ENCODE measurements around the gene SLC30A3. TPM values are rescaled to one million over a fixed set of nuclear protein-coding genes. Genes with fewer than 3 reads are reported as not detected.

SLC30A3 gene
- polyA plus RNA-seq, 1 donor from 2014 or later, result not detected

DNA sequence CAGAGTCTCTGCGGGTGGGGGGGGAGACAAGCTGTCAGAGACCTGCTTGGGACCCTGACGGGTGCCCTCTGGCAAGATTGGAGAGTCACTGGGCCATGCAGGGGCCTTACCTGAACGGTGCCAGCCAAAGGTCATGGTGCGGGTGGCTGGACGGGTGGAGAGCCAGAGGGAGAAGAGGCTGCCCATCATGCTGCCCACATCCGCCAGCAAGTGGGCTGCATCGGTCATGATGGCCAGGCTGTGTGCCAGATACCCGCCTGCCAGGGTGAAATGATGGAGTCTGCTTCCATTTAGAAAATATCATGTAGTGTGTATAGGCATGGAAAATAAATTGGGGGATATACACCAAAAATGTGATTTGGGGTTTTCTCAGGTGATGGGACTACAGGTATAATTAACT is 4.8 kb downstream of the SLC30A3 start:
- Histone ChIP-seq H3K36me3 (ENCODE audit: insufficient read depth, low read length) (no peaks in the 10 kb centered on the region), H4K20me1 (ENCODE audit: insufficient read depth) (no peaks in the 10 kb centered on the region), H3K4me3 (ENCODE audit: low read length) (no peak overlapping the region), H2AFZ (ENCODE audit: low read depth, low read length) (no peak overlapping the region), H3K79me2 (replicated peaks; ENCODE audit: insufficient read depth, low read length) (no peaks in the 10 kb centered on the region), H3K9ac (ENCODE audit: low read length) (no peak overlapping the region), H3K9me2 (ENCODE audit: insufficient read depth, low read length) (no peaks in the 10 kb centered on the region), H3F3A (ENCODE audit: insufficient read depth, low read length, poor library complexity, severe bottlenecking) (no peaks in the 10 kb centered on the region), H3K4me2 (ENCODE audit: low read length) (no peak overlapping the region), H3K9me3 (ENCODE audit: low read length) (no peaks in the 10 kb centered on the region), H3K27me3 (ENCODE audit: insufficient read depth, low read depth, low read length) (peaks cover 37% of the 10 kb centered on the region), H3K27ac (ENCODE audit: low read length) (no peak overlapping the region)
- TF ChIP-seq POLR2AphosphoS5 (IDR thresholded peaks at IDR 0.05) (no peak), TAF1 (IDR thresholded peaks at IDR 0.05; ENCODE audit: low read depth) (no peak), EP300 (conservative IDR thresholded peaks at IDR 0.05; ENCODE audit: poor library complexity, severe bottlenecking) (no peak), SMC3 (conservative IDR thresholded peaks at IDR 0.05; ENCODE audit: poor library complexity) (no peak), EZH2 (IDR thresholded peaks at IDR 0.05; ENCODE audit: borderline replicate concordance, insufficient read depth, low read length, poor library complexity, severe bottlenecking) (no peak), MXI1 (conservative IDR thresholded peaks at IDR 0.05; ENCODE audit: poor library complexity, severe bottlenecking) (no peak), RAD21 (conservative IDR thresholded peaks at IDR 0.05) (no peak)
- TF ChIP-seq, protein P1, sequence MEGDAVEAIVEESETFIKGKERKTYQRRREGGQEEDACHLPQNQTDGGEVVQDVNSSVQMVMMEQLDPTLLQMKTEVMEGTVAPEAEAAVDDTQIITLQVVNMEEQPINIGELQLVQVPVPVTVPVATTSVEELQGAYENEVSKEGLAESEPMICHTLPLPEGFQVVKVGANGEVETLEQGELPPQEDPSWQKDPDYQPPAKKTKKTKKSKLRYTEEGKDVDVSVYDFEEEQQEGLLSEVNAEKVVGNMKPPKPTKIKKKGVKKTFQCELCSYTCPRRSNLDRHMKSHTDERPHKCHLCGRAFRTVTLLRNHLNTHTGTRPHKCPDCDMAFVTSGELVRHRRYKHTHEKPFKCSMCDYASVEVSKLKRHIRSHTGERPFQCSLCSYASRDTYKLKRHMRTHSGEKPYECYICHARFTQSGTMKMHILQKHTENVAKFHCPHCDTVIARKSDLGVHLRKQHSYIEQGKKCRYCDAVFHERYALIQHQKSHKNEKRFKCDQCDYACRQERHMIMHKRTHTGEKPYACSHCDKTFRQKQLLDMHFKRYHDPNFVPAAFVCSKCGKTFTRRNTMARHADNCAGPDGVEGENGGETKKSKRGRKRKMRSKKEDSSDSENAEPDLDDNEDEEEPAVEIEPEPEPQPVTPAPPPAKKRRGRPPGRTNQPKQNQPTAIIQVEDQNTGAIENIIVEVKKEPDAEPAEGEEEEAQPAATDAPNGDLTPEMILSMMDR (IDR thresholded peaks at IDR 0.05; ENCODE audit: poor library complexity, severe bottlenecking), result no peak
- TF ChIP-seq, protein P2, sequence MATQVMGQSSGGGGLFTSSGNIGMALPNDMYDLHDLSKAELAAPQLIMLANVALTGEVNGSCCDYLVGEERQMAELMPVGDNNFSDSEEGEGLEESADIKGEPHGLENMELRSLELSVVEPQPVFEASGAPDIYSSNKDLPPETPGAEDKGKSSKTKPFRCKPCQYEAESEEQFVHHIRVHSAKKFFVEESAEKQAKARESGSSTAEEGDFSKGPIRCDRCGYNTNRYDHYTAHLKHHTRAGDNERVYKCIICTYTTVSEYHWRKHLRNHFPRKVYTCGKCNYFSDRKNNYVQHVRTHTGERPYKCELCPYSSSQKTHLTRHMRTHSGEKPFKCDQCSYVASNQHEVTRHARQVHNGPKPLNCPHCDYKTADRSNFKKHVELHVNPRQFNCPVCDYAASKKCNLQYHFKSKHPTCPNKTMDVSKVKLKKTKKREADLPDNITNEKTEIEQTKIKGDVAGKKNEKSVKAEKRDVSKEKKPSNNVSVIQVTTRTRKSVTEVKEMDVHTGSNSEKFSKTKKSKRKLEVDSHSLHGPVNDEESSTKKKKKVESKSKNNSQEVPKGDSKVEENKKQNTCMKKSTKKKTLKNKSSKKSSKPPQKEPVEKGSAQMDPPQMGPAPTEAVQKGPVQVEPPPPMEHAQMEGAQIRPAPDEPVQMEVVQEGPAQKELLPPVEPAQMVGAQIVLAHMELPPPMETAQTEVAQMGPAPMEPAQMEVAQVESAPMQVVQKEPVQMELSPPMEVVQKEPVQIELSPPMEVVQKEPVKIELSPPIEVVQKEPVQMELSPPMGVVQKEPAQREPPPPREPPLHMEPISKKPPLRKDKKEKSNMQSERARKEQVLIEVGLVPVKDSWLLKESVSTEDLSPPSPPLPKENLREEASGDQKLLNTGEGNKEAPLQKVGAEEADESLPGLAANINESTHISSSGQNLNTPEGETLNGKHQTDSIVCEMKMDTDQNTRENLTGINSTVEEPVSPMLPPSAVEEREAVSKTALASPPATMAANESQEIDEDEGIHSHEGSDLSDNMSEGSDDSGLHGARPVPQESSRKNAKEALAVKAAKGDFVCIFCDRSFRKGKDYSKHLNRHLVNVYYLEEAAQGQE (IDR thresholded peaks at IDR 0.05; ENCODE audit: borderline replicate concordance), result no peak

DNA sequence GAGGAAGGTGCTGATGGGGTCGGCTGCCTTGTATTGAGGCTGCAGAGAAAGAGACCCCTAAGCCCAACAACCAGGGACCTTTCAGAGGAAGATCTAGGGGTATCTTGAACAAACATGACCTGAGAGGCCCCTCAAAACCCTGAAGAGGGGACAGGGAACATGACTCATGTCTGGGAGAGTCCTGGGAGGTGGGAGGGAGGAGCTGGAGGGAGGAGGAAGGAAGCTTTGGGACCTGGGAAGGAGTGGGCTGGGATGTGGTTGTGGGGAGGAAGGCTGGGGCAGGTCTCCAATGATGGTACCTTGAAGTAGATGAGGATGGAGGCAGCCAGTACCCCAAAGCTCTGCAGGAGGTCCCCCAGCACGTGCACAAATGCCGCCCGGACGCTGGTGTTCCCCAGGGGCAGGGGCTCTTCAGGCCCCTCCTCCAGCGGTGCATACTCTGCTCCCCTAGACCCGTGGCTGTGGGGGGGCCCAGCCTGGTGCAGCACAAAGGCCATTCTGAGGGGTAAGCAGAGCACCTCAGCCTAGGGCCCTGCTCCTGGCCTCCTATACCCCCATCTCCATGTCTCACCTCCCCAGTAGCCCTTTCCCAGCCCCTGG is 5.9 kb downstream of the SLC30A3 start:
- no peak overlapping the region for H3K27ac ChIP-seq (ENCODE audit: low read length)
- H3K9ac ChIP-seq (ENCODE audit: low read length), result no peak overlapping the region
- H3K36me3 ChIP-seq (ENCODE audit: insufficient read depth, low read length), result no peaks in the 10 kb centered on the region
- no peaks in the 10 kb centered on the region for H3K9me3 ChIP-seq (ENCODE audit: low read length)
- TF ChIP-seq EP300 (conservative IDR thresholded peaks at IDR 0.05; ENCODE audit: poor library complexity, severe bottlenecking) (no peak), EZH2 (IDR thresholded peaks at IDR 0.05; ENCODE audit: borderline replicate concordance, insufficient read depth, low read length, poor library complexity, severe bottlenecking) (no peak), SMC3 (conservative IDR thresholded peaks at IDR 0.05; ENCODE audit: poor library complexity) (no peak), MXI1 (conservative IDR thresholded peaks at IDR 0.05; ENCODE audit: poor library complexity, severe bottlenecking) (no peak), TAF1 (IDR thresholded peaks at IDR 0.05; ENCODE audit: low read depth) (no peak), POLR2AphosphoS5 (IDR thresholded peaks at IDR 0.05) (no peak), RAD21 (conservative IDR thresholded peaks at IDR 0.05) (no peak)
- TF ChIP-seq, protein P1 (IDR thresholded peaks at IDR 0.05; ENCODE audit: poor library complexity, severe bottlenecking), result no peak
- TF ChIP-seq, protein P2 (IDR thresholded peaks at IDR 0.05; ENCODE audit: borderline replicate concordance), result no peak
- no peak overlapping the region for H2AFZ ChIP-seq (ENCODE audit: low read depth, low read length)
- H3K4me2 ChIP-seq (ENCODE audit: low read length), result no peak overlapping the region
- no peaks in the 10 kb centered on the region for H3F3A ChIP-seq (ENCODE audit: insufficient read depth, low read length, poor library complexity, severe bottlenecking)
- no peaks in the 10 kb centered on the region for H4K20me1 ChIP-seq (ENCODE audit: insufficient read depth)
- H3K27me3 ChIP-seq (ENCODE audit: insufficient read depth, low read depth, low read length), result peaks cover 26% of the 10 kb centered on the region
- H3K79me2 ChIP-seq (replicated peaks; ENCODE audit: insufficient read depth, low read length), result no peaks in the 10 kb centered on the region
- no peak overlapping the region for H3K4me3 ChIP-seq (ENCODE audit: low read length)
- H3K9me2 ChIP-seq (ENCODE audit: insufficient read depth, low read length), result no peaks in the 10 kb centered on the region

Measured in neural cell (in vitro differentiated cells).